Measurements from ENCODE around the gene GABBR2.

DNA sequence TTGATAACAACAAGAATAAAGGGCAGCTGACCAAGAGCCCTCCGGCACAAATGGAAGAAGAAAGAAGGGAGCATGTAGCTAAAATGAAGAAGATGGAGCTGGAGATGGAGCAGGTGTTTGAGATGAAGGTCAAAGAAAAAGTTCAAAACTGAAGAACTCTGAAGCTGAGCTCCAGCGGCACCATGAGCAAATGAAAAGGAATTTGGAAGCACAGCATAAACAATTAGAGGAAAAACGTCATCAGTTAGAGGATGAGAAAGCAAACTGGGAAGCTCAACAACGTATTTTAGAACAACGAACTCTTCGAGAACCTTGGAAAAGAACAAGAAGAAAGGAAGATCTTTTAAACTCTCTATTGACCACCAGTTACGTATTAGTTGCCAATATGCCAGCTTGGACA lies 100.9 kb downstream of the GABBR2 start:
- TF ChIP-seq CTCF (IDR thresholded peaks at IDR 0.05): no peak
- TF ChIP-seq POLR2A (IDR thresholded peaks at IDR 0.05; ENCODE audit: low read depth): no peak
- no peak for TF ChIP-seq POLR2AphosphoS5 (IDR thresholded peaks at IDR 0.05)
